Activated CD4-positive, alpha-beta memory T cell treated with anti-CD3 and anti-CD28 coated beads for 36 hours (primary cell): ENCODE results near the gene XXYLT1. TPM values are rescaled to one million over a fixed set of nuclear protein-coding genes. Genes with fewer than 3 reads are reported as not detected.

Experiments
- CTCF ChIA-PET: fragments of 350-600 bp; sonication (Branson Sonifier 250); formaldehyde crosslinking; loops from one replicate; lab custom pipeline; 2021; ENCODE audit warnings: antibody characterized with exemption, inconsistent platforms; lab: Charles Lee
- POLR2A ChIA-PET: fragments of 350-600 bp; sonication (Branson Sonifier 250); formaldehyde crosslinking; loops from one replicate; lab custom pipeline; 2021; ENCODE audit warnings: antibody characterized with exemption; lab: Charles Lee
- DNase-seq: peaks from one replicate; pipeline ENCODE4 v3.0.0-alpha.2; 2020
- H3K27ac Mint-ChIP-seq: one replicate; pipeline ENCODE4 v1.8.0; 2021; ENCODE audit warnings: mixed read lengths
- H3K27me3 Mint-ChIP-seq: one replicate; pipeline ENCODE4 v1.8.0; 2021; ENCODE audit warnings: mixed read lengths
- H3K36me3 Mint-ChIP-seq: one replicate; pipeline ENCODE4 v1.8.0; 2021; ENCODE audit warnings: mixed read lengths
- H3K4me1 Mint-ChIP-seq: one replicate; pipeline ENCODE4 v1.8.0; 2021; ENCODE audit warnings: low read depth, mixed read lengths
- H3K4me3 Mint-ChIP-seq: one replicate; pipeline ENCODE4 v1.8.0; 2021; ENCODE audit warnings: mild to moderate bottlenecking, mixed read lengths
- H3K9me3 Mint-ChIP-seq: one replicate; pipeline ENCODE4 v1.8.0; 2021; ENCODE audit warnings: mixed read lengths
- intact Hi-C: fragments of 100-400 bp; cut with micrococcal nuclease; formaldehyde crosslinking; loops from one replicate; pipeline ENCODE4 v1.15.1; 2023
- total RNA-seq, 2 experiments: library from RNA; stranded (reverse); gene quantifications; one replicate each; pipeline ENCODE4 v1.2.3, GENCODE V29; 2021

XXYLT1 gene
- total RNA-seq, 2 experiments from 2014 or later: 3.3 to 4.4 TPM

GRCh38 chr3:195032955-195033354 is 238.0 kb downstream of the XXYLT1 start:
- no peak for DNase-seq
- no peaks in the 10 kb centered on the region for H3K9me3 Mint-ChIP-seq
- H3K4me1 Mint-ChIP-seq: no peaks in the 10 kb centered on the region
- ChIA-PET CTCF (no interaction called here), POLR2A (no interaction called here)
- H3K4me3 Mint-ChIP-seq: no peak overlapping the region
- no peak overlapping the region for H3K27ac Mint-ChIP-seq
- H3K36me3 Mint-ChIP-seq: no peaks in the 10 kb centered on the region
- peaks cover 2% of the 10 kb centered on the region for H3K27me3 Mint-ChIP-seq
- intact Hi-C loops: no loop called here

- no peak overlapping the region for H3K4me3 Mint-ChIP-seq
These were observed 238.7 kb downstream of the XXYLT1 start for GRCh38 chr3:195032106-195032759.

GRCh38 chr3:195031574-195032003 is 239.4 kb downstream of the XXYLT1 start:
- Mint-ChIP-seq H3K27ac (no peak overlapping the region), H3K4me1 (no peaks in the 10 kb centered on the region), H3K4me3 (no peak overlapping the region), H3K27me3 (no peaks in the 10 kb centered on the region), H3K9me3 (no peaks in the 10 kb centered on the region), H3K36me3 (no peaks in the 10 kb centered on the region)
- intact Hi-C loops: no loop called here
- DNase-seq: no peak
- ChIA-PET CTCF (no interaction called here), POLR2A (no interaction called here)

More at GRCh38 chr3:195032106-195032759, 238.7 kb downstream of the XXYLT1 start:
- POLR2A ChIA-PET: no interaction called here
- Mint-ChIP-seq H3K27ac (no peak overlapping the region), H3K4me1 (no peaks in the 10 kb centered on the region), H3K36me3 (no peaks in the 10 kb centered on the region), H3K9me3 (no peaks in the 10 kb centered on the region), H3K27me3 (no peaks in the 10 kb centered on the region)
- CTCF ChIA-PET: no interaction called here
- DNase-seq: no peak
- intact Hi-C loops: no loop called here

- CTCF ChIA-PET: no interaction called here
These were observed 240.1 kb downstream of the XXYLT1 start for GRCh38 chr3:195030791-195031321.

GRCh38 chr3:195028877-195029606 is 241.9 kb downstream of the XXYLT1 start:
- ChIA-PET CTCF (no interaction called here), POLR2A (no interaction called here)
- peaks cover 1% of the 10 kb centered on the region for H3K27me3 Mint-ChIP-seq
- DNase-seq: no peak
- intact Hi-C loops: no loop called here
- H3K36me3 Mint-ChIP-seq: no peaks in the 10 kb centered on the region
- no peaks in the 10 kb centered on the region for H3K9me3 Mint-ChIP-seq
- H3K4me1 Mint-ChIP-seq: no peaks in the 10 kb centered on the region
- no peak overlapping the region for H3K4me3 Mint-ChIP-seq
- no peak overlapping the region for H3K27ac Mint-ChIP-seq

More at GRCh38 chr3:195030791-195031321, 240.1 kb downstream of the XXYLT1 start:
- no peak for DNase-seq
- no peaks in the 10 kb centered on the region for H3K27me3 Mint-ChIP-seq
- H3K9me3 Mint-ChIP-seq: no peaks in the 10 kb centered on the region
- H3K27ac Mint-ChIP-seq: no peak overlapping the region
- H3K4me1 Mint-ChIP-seq: no peaks in the 10 kb centered on the region
- POLR2A ChIA-PET: no interaction called here
- intact Hi-C loops: no loop called here
- H3K36me3 Mint-ChIP-seq: no peaks in the 10 kb centered on the region
- H3K4me3 Mint-ChIP-seq: no peak overlapping the region

GRCh38 chr3:195025884-195026200 is 245.1 kb downstream of the XXYLT1 start:
- H3K4me3 Mint-ChIP-seq: no peak overlapping the region
- POLR2A ChIA-PET: no interaction called here
- CTCF ChIA-PET: no interaction called here
- intact Hi-C loops: no loop called here
- peaks cover 4% of the 10 kb centered on the region for H3K27me3 Mint-ChIP-seq
- no peak overlapping the region for H3K27ac Mint-ChIP-seq
- no peak for DNase-seq
- H3K4me1 Mint-ChIP-seq: no peaks in the 10 kb centered on the region
- no peaks in the 10 kb centered on the region for H3K9me3 Mint-ChIP-seq
- no peaks in the 10 kb centered on the region for H3K36me3 Mint-ChIP-seq

- POLR2A ChIA-PET: no interaction called here
- CTCF ChIA-PET: no interaction called here
These were observed 245.7 kb downstream of the XXYLT1 start for GRCh38 chr3:195025056-195025883.

GRCh38 chr3:195023989-195024388 is 247.0 kb downstream of the XXYLT1 start:
- Mint-ChIP-seq H3K4me3 (no peak overlapping the region), H3K27me3 (peaks cover 13% of the 10 kb centered on the region), H3K9me3 (peaks cover 2% of the 10 kb centered on the region), H3K4me1 (no peaks in the 10 kb centered on the region), H3K36me3 (no peaks in the 10 kb centered on the region), H3K27ac (no peak overlapping the region)
- DNase-seq: no peak
- intact Hi-C loops: no loop called here
- ChIA-PET POLR2A (no interaction called here), CTCF (no interaction called here)

More at GRCh38 chr3:195025056-195025883, 245.7 kb downstream of the XXYLT1 start:
- peaks cover 7% of the 10 kb centered on the region for H3K27me3 Mint-ChIP-seq
- no peaks in the 10 kb centered on the region for H3K36me3 Mint-ChIP-seq
- no peaks in the 10 kb centered on the region for H3K9me3 Mint-ChIP-seq
- no peaks in the 10 kb centered on the region for H3K4me1 Mint-ChIP-seq
- no peak overlapping the region for H3K4me3 Mint-ChIP-seq
- intact Hi-C loops: no loop called here
- H3K27ac Mint-ChIP-seq: no peak overlapping the region
- no peak for DNase-seq

- DNase-seq: no peak
- no peaks in the 10 kb centered on the region for H3K4me1 Mint-ChIP-seq
- no peak overlapping the region for H3K27ac Mint-ChIP-seq
- ChIA-PET CTCF (no interaction called here), POLR2A (no interaction called here)
- H3K9me3 Mint-ChIP-seq: peaks cover 2% of the 10 kb centered on the region
- no peaks in the 10 kb centered on the region for H3K36me3 Mint-ChIP-seq
- intact Hi-C loops: no loop called here
- H3K27me3 Mint-ChIP-seq: peaks cover 13% of the 10 kb centered on the region
- no peak overlapping the region for H3K4me3 Mint-ChIP-seq
These were observed 247.4 kb downstream of the XXYLT1 start for GRCh38 chr3:195023576-195023975.

GRCh38 chr3:195021692-195022091 is 249.3 kb downstream of the XXYLT1 start:
- Mint-ChIP-seq H3K36me3 (no peaks in the 10 kb centered on the region), H3K27ac (no peak overlapping the region), H3K9me3 (peaks cover 2% of the 10 kb centered on the region), H3K27me3 (peaks cover 13% of the 10 kb centered on the region), H3K4me3 (no peak overlapping the region), H3K4me1 (no peaks in the 10 kb centered on the region)
- no peak for DNase-seq
- ChIA-PET POLR2A (no interaction called here), CTCF (no interaction called here)
- intact Hi-C loops: no loop called here

- POLR2A ChIA-PET: no interaction called here
- H3K4me1 Mint-ChIP-seq: no peaks in the 10 kb centered on the region
- intact Hi-C loops: no loop called here
These were observed 250.0 kb downstream of the XXYLT1 start for GRCh38 chr3:195020921-195021320.

GRCh38 chr3:195020185-195020584 is 250.8 kb downstream of the XXYLT1 start:
- H3K4me1 Mint-ChIP-seq: no peaks in the 10 kb centered on the region
- CTCF ChIA-PET: no interaction called here
- no peak overlapping the region for H3K27ac Mint-ChIP-seq

More at GRCh38 chr3:195020921-195021320, 250.0 kb downstream of the XXYLT1 start:
- DNase-seq: no peak
- peaks cover 13% of the 10 kb centered on the region for H3K27me3 Mint-ChIP-seq
- H3K9me3 Mint-ChIP-seq: peaks cover 2% of the 10 kb centered on the region
- H3K27ac Mint-ChIP-seq: no peak overlapping the region
- no peaks in the 10 kb centered on the region for H3K36me3 Mint-ChIP-seq
- no peak overlapping the region for H3K4me3 Mint-ChIP-seq
- CTCF ChIA-PET: no interaction called here

More at GRCh38 chr3:195020185-195020584, 250.8 kb downstream of the XXYLT1 start:
- no peak for DNase-seq
- Mint-ChIP-seq H3K4me3 (no peak overlapping the region), H3K9me3 (peaks cover 2% of the 10 kb centered on the region), H3K36me3 (no peaks in the 10 kb centered on the region), H3K27me3 (peaks cover 13% of the 10 kb centered on the region)
- intact Hi-C loops: no loop called here
- POLR2A ChIA-PET: no interaction called here
